HepG2 (cell line): ENCODE measurements around the gene CRTC2. TPM values are rescaled to one million over a fixed set of nuclear protein-coding genes. Genes with fewer than 3 reads are reported as not detected.

Experiments used
- ATAC-seq: fragments of 200-7000 bp; cut with Tn5 transposase; 3 replicates; pipeline ENCODE4 v1.9.1; 2020; ENCODE audit warnings: mild to moderate bottlenecking, moderate library complexity
- BruUV-seq: library from RNA; stranded (reverse); fragments of 400-500 nt; replicated peaks from 2 replicates; lab custom pipeline; 2021; lab: Mats Ljungman, UMichigan
- CTCF ChIA-PET: fragments of 300-600 bp; formaldehyde crosslinking; extraction: SDS; loops from one replicate; lab custom pipeline; 2021; ENCODE audit warnings: low total read pairs, inconsistent platforms, low intra/inter-chr PET ratio; lab: Yijun Ruan, JAX
- POLR2A ChIA-PET: fragments of 350-600 bp; sonication (Branson Sonifier 250); formaldehyde crosslinking; loops from one replicate; lab custom pipeline; 2020; ENCODE audit warnings: antibody characterized with exemption, inconsistent platforms; lab: Yijun Ruan, JAX
- DNase-seq: peaks from one replicate; pipeline ENCODE4 v3.0.0-alpha.2; 2015; ENCODE audit warnings: low spot score
- FAIRE-seq: peaks from 3 replicates; lab custom pipeline; 2011; peaks lifted over from hg19 to GRCh38; lab: Jason Lieb, UNC
- H2AFZ ChIP-seq: one replicate; pipeline ENCODE4 v1.6.1; 2011; ENCODE audit warnings: low read length, inconsistent platforms
- H3K27ac ChIP-seq: fragments of 300-600 bp; 3 replicates; pipeline ENCODE4 v1.8.0; 2011; ENCODE audit warnings: mixed run types, mild to moderate bottlenecking, mixed read lengths, low read length, inconsistent platforms; ENCODE audit not compliant: insufficient read depth; ENCODE audit errors: extremely low read length
- H3K27me3 ChIP-seq, 2 experiments: fragments of 200-600 bp in 1 of 2; 2 replicates in 1 of 2; 3 replicates in 1 of 2; pipeline versions ENCODE4 v1.6.0 to v1.8.0; 2011; ENCODE audit warnings: low read length in 2 of 2, mild to moderate bottlenecking in 2 of 2, moderate library complexity in 2 of 2, inconsistent platforms in 1 of 2; ENCODE audit not compliant: insufficient read depth in 2 of 2, control insufficient read depth in 1 of 2
- H3K36me3 ChIP-seq, 2 experiments: fragments of 200-600 bp in 1 of 2; replicated peaks in 1 of 2; 2 replicates in 1 of 2; 3 replicates in 1 of 2; pipeline versions ENCODE4 v1.5.1 to v1.8.0; 2011; ENCODE audit warnings: low read length in 2 of 2, inconsistent platforms in 1 of 2; ENCODE audit not compliant: insufficient read depth in 2 of 2, control insufficient read depth in 1 of 2
- H3K4me1 ChIP-seq: 2 replicates; pipeline ENCODE4 v1.5.1; 2012; ENCODE audit warnings: low read length, inconsistent platforms; ENCODE audit not compliant: insufficient read depth
- H3K4me2 ChIP-seq: 2 replicates; pipeline ENCODE4 v1.6.0; 2011; ENCODE audit warnings: low read depth, low read length, inconsistent platforms
- H3K4me3 ChIP-seq, 3 experiments: fragments of 200-600 bp in 1 of 3; sonication (generic), shearing (Covaris generic) in 1 of 3; replicated peaks in 1 of 3; 2 replicates each; pipeline ENCODE4 v1.5.1; 2011 to 2016; ENCODE audit warnings: low read length in 3 of 3, inconsistent platforms in 2 of 3, low read depth in 2 of 3, mild to moderate bottlenecking in 2 of 3, control low read depth in 1 of 3, mixed read lengths in 1 of 3; ENCODE audit not compliant: insufficient read depth in 1 of 3
- H3K79me2 ChIP-seq: one replicate; pipeline ENCODE4 v1.6.1; 2011; ENCODE audit warnings: low read length, inconsistent platforms; ENCODE audit not compliant: insufficient read depth
- H3K9ac ChIP-seq: 2 replicates; pipeline ENCODE4 v1.6.0; 2011; ENCODE audit warnings: mild to moderate bottlenecking, low read depth, low read length, inconsistent platforms; ENCODE audit not compliant: insufficient read depth
- H3K9me3 ChIP-seq: 2 replicates; pipeline ENCODE4 v1.5.1; 2012; ENCODE audit warnings: mild to moderate bottlenecking, low read length
- H4K20me1 ChIP-seq: 2 replicates; pipeline ENCODE4 v1.6.0; 2011; ENCODE audit warnings: inconsistent platforms, mild to moderate bottlenecking, low read length, moderate library complexity; ENCODE audit not compliant: insufficient read depth
- ATF5 ChIP-seq: sonication (generic); formaldehyde crosslinking; IDR thresholded peaks from 2 replicates; pipeline ENCODE4 v1.4.0; 2020; ENCODE audit warnings: mild to moderate bottlenecking, low read depth, missing genetic modification reagents
- POLR2A ChIP-seq, 2 experiments: IDR thresholded peaks; 2 replicates each; pipeline ENCODE4 v1.6.1; 2011; ENCODE audit warnings: low read depth in 2 of 2, low read length in 2 of 2, mild to moderate bottlenecking in 1 of 2, moderate library complexity in 1 of 2; ENCODE audit not compliant: insufficient read depth in 1 of 2
- POLR2AphosphoS5 ChIP-seq: IDR thresholded peaks from 2 replicates; pipeline ENCODE4 v1.6.1; 2012; ENCODE audit warnings: low read depth, low read length
- POLR2G ChIP-seq: fragments of 200-400 bp; formaldehyde crosslinking; IDR thresholded peaks from 2 replicates; pipeline ENCODE4 v1.6.1; 2018; ENCODE audit warnings: mild to moderate bottlenecking, low read depth, low read length, moderate library complexity
- RBM22 ChIP-seq: fragments of 200-400 bp; formaldehyde crosslinking; optimal IDR thresholded peaks from 2 replicates; pipeline ENCODE3; 2017; ENCODE audit warnings: mild to moderate bottlenecking, low read length, moderate library complexity
- U2AF1 ChIP-seq: fragments of 200-400 bp; formaldehyde crosslinking; optimal IDR thresholded peaks from 2 replicates; pipeline ENCODE3; 2017; ENCODE audit warnings: mild to moderate bottlenecking, low read depth, low read length
- ZNF143 ChIP-seq: sonication (generic); formaldehyde crosslinking; IDR thresholded peaks from 2 replicates; pipeline ENCODE4 v1.4.0; 2020; ENCODE audit warnings: missing genetic modification reagents
- ZNF780A ChIP-seq: sonication (generic); formaldehyde crosslinking; IDR thresholded peaks from 2 replicates; pipeline ENCODE4 v1.8.0; 2022; ENCODE audit warnings: mild to moderate bottlenecking, missing genetic modification reagents, moderate library complexity
- WGBS: methylation state at CpG from one replicate; pipeline ENCODE4 v1.1.6; 2017; ENCODE audit warnings: low lambda C conversion rate; 5-methylcytosine and 5-hydroxymethylcytosine counted together
- in situ Hi-C: cut with HindIII; loops from 2 replicates; pipeline ENCODE4 v1.10.0; 2017; ENCODE audit warnings: low pct_unique_long_range_greater_than_20kb; ENCODE audit not compliant: extremely low pct_ligation_motif_present
- intact Hi-C: fragments of 100-400 bp; cut with micrococcal nuclease; formaldehyde crosslinking; loops from one replicate; pipeline ENCODE4 v1.10.0; 2022; ENCODE audit not compliant: unreplicated experiment
- polyA plus RNA-seq, 8 experiments: library from polyadenylated mRNA; depleted of rRNA in 3 of 8; stranded (reverse) in 7 of 8; unstranded in 1 of 8; fragments of >200 nt; fragmentation: Illumina TruSeq in 4 of 8; extraction: Trizol in 4 of 8; gene quantifications; 2 replicates each; pipeline versions ENCODE4 v1.2.1 to v1.2.3, GENCODE V29; 2011 to 2016; ENCODE audit warnings: low read depth in 4 of 8, missing spikeins in 1 of 8, mixed read lengths in 1 of 8; ENCODE audit not compliant: insufficient read depth in 1 of 8
- total RNA-seq, 5 experiments: library from RNA; depleted of rRNA; stranded (reverse); fragments of >200 nt; fragmentation: Illumina TruSeq; extraction: Trizol; gene quantifications; 2 replicates each; pipeline ENCODE4 v1.2.3, GENCODE V29; 2016; ENCODE audit warnings: low read depth in 1 of 5

CRTC2 gene
- total and polyA plus RNA-seq, 2 of the 13 experiments (the other 11 are each of a cell fraction or from before 2014, with no cell fraction given), result 6.1 to 26.7 TPM

- TF ChIP-seq ZNF780A (CRISPR knock-in tag), result no peak
- TF ChIP-seq POLR2G, result peak; percentile 47; the same call in 1 of the 2 replicates
- TF ChIP-seq POLR2AphosphoS5, result peak; percentile 44; the same call in 1 of the 2 replicates
- peak; percentile 75 for TF ChIP-seq RBM22
- TF ChIP-seq U2AF1, result no peak
- TF ChIP-seq ATF5 (CRISPR knock-in tag), result no peak
- Histone ChIP-seq H3K27ac (no peak overlapping the region), H3K9me3 (no peaks in the 10 kb centered on the region), H3K4me2 (no peak overlapping the region), H3K36me3 (peaks cover 1 to 19% of the 10 kb centered on the region in 2 experiments; a peak in 4 of 5 replicates), H3K4me3 (no peak overlapping the region), H3K27me3 (no peaks in the 10 kb centered on the region), H4K20me1 (no peaks in the 10 kb centered on the region), H3K4me1 (peaks cover 25% of the 10 kb centered on the region), H3K79me2 (peaks cover 16% of the 10 kb centered on the region), H2AFZ (no peak overlapping the region), H3K9ac (no peak overlapping the region)
- CTCF ChIA-PET, result no interaction called here
- intact Hi-C loops (no loop called here), in situ Hi-C loops (no loop called here)
- POLR2A ChIA-PET, result interaction anchor here (1.5 kb wide), 1 partner anchor 10 kb away, joined by 5 read pairs; the partner anchor contains the start of gene SLC39A1
- no peak for ATAC-seq
- no peak for DNase-seq
- no TSS peak for BruUV-seq
- no peak for FAIRE-seq
- WGBS, result 92% methylated on average over 7 of the region's 7 CpGs
Observed at GRCh38 chr1:153973525-153973924, 15.1 kb upstream of the CRTC2 start.

GRCh38 chr1:153973071-153973470 is 14.7 kb upstream of the CRTC2 start:
- BruUV-seq, result no TSS peak
- FAIRE-seq, result no peak
- Histone ChIP-seq H4K20me1 (no peaks in the 10 kb centered on the region), H3K79me2 (peaks cover 16% of the 10 kb centered on the region), H3K27me3 (no peaks in the 10 kb centered on the region), H3K9ac (no peak overlapping the region), H3K4me2 (no peak overlapping the region), H3K36me3 (peaks cover 1 to 19% of the 10 kb centered on the region in 2 experiments; a peak in 4 of 5 replicates), H3K9me3 (no peaks in the 10 kb centered on the region), H3K4me3 (no peak overlapping the region), H3K4me1 (peaks cover 27% of the 10 kb centered on the region), H2AFZ (no peak overlapping the region), H3K27ac (no peak overlapping the region)
- ChIA-PET CTCF (no interaction called here), POLR2A (no interaction called here)
- DNase-seq, result no peak
- no peak for ATAC-seq
- TF ChIP-seq ZNF143 (CRISPR knock-in tag) (no peak), POLR2A (IDR thresholded peaks at IDR 0.05; ENCODE audit: insufficient read depth in 1 of 2, low read depth in 2 of 2, low read length in 2 of 2) (peak in 1 of 2 experiments; percentile 37; a peak in 2 of 4 replicates)
- intact Hi-C loops (no loop called here), in situ Hi-C loops (no loop called here)
- WGBS, result 96% methylated on average over 3 of the region's 3 CpGs
